GM19468 (cell line): ENCODE measurements around the gene PGP.

Source experiments
- ATAC-seq: cut with Tn5 transposase; IDR thresholded peaks from one replicate; pipeline ENCODE4 v1.9.1; 2021; ENCODE audit warnings: mild to moderate bottlenecking, moderate library complexity, moderate number of reproducible peaks; ENCODE audit not compliant: unreplicated experiment; ENCODE audit errors: extremely low read depth

Gene PGP

GRCh38 chr16:2170587-2171435 is 43.8 kb downstream of the PGP start:
- no peak for ATAC-seq

GRCh38 chr16:2170080-2170479 is 44.6 kb downstream of the PGP start:
- ATAC-seq, result no peak

GRCh38 chr16:2167068-2167638 is 47.5 kb downstream of the PGP start:
- no peak for ATAC-seq

- no peak for ATAC-seq
Observed at GRCh38 chr16:2166263-2167067, 48.2 kb downstream of the PGP start.

GRCh38 chr16:2165861-2166260 is 48.8 kb downstream of the PGP start:
- ATAC-seq, result no peak

- ATAC-seq, result no peak
Observed at GRCh38 chr16:2163211-2163881, 51.3 kb downstream of the PGP start.

- no peak for ATAC-seq
Observed at GRCh38 chr16:2162676-2163118, 51.9 kb downstream of the PGP start.

GRCh38 chr16:2161911-2162310 is 52.7 kb downstream of the PGP start:
- no peak for ATAC-seq
